ENCODE results near the gene TMEM164.

Gene TMEM164

DNA sequence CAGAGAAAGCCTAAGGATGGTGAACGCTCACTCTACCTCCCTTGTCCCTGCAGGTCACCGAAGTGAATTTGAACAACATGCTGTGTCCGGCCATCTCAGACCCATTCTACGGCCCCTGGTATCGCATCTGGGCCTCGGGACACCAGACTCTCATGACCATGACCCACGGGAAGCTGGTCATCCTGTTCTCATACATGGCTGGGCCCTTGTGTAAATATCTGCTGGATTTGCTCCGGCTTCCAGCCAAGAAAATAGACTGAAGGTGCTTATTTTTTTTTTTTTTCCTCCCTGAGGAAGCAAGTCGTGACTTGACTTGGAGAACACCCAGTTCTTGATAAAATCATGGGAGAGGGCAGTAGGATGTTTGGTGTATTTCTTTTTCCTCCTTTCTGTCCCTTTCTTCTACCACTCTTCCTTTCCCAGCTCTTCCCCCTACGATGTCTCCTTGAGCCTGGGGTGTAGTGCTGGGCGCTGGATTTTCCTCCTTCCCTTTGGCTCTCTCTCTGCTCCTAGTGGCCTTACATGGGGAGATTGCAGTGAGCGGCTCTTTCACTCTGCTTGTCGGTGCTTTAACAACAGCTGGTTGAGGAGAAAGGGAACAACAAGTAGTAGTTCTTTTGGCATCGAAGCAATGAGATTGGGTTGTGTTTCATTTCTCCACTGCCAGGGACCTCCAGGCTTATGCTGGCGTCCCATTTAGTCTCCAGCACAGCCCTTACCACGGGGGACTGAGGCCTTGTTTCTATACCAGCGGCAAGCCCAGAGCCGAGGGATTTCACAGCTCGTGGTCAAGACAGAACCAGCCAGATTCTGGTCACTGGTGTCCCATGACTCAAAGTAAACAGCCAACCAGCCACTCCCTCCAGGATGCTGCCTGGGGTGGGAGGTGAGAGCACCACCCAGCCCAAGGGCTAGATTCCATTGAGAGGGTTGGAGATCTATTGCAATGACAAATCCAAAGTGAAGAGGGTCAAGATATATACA, 170.6 kb downstream of the TMEM164 start:
- no peak overlapping the region for H3K4me3 ChIP-seq (ENCODE audit: insufficient read depth, low read depth, low read length)
- no peaks in the 10 kb centered on the region for H3K36me3 ChIP-seq (ENCODE audit: control insufficient read depth, insufficient read depth, low read length)
- WGBS, 2 experiments, result 94 to 95% methylated on average over 17 to 18 of the region's 19 CpGs
- no peaks in the 10 kb centered on the region for H3K9me3 ChIP-seq (ENCODE audit: control insufficient read depth, low read length)
- H3K27ac ChIP-seq (ENCODE audit: insufficient read depth, low read depth, low read length, poor library complexity, severe bottlenecking), result no peak overlapping the region
- no peaks in the 10 kb centered on the region for H3K4me1 ChIP-seq (ENCODE audit: control insufficient read depth, insufficient read depth, low read length)
- H3K27me3 ChIP-seq (ENCODE audit: control insufficient read depth, insufficient read depth, low read length, poor library complexity, severe bottlenecking), result no peaks in the 10 kb centered on the region

DNA sequence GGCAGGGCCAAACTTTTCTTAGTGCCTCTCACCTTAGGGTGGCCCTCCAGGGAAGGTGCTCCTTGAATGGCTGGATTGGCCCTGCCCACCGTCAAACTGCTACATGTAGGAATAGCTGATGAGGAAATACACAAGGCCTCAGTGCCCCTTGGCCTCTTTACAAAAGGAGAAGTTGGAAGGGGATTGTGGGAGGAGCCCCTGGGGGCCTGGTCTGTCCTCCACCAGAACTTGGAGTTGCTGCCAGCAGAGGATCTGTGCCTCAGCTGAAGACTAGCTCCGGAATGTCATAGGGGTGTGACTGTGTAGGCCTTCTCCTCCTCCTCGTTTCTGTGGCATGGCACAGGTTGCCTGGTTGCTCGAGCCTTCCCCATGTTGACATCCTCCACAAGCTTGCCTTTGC, 172.2 kb downstream of the TMEM164 start:
- Histone ChIP-seq H3K9me3 (ENCODE audit: control insufficient read depth, low read length) (no peaks in the 10 kb centered on the region), H3K4me3 (ENCODE audit: insufficient read depth, low read depth, low read length) (no peak overlapping the region), H3K36me3 (ENCODE audit: control insufficient read depth, insufficient read depth, low read length) (no peaks in the 10 kb centered on the region), H3K4me1 (ENCODE audit: control insufficient read depth, insufficient read depth, low read length) (no peaks in the 10 kb centered on the region), H3K27ac (ENCODE audit: insufficient read depth, low read depth, low read length, poor library complexity, severe bottlenecking) (no peak overlapping the region), H3K27me3 (ENCODE audit: control insufficient read depth, insufficient read depth, low read length, poor library complexity, severe bottlenecking) (no peaks in the 10 kb centered on the region)
- WGBS, 2 experiments, result 93 to 96% methylated on average over 4 of the region's 4 CpGs

GRCh38 chrX:110175696-110176095, 172.8 kb downstream of the TMEM164 start:
- 95 to 100% methylated on average over 3 of the region's 3 CpGs for WGBS, 2 experiments

GRCh38 chrX:110178179-110178865, 175.4 kb downstream of the TMEM164 start:
- Histone ChIP-seq H3K27me3 (ENCODE audit: control insufficient read depth, insufficient read depth, low read length, poor library complexity, severe bottlenecking) (no peaks in the 10 kb centered on the region), H3K36me3 (ENCODE audit: control insufficient read depth, insufficient read depth, low read length) (no peaks in the 10 kb centered on the region), H3K9me3 (ENCODE audit: control insufficient read depth, low read length) (no peaks in the 10 kb centered on the region), H3K27ac (ENCODE audit: insufficient read depth, low read depth, low read length, poor library complexity, severe bottlenecking) (no peak overlapping the region), H3K4me1 (ENCODE audit: control insufficient read depth, insufficient read depth, low read length) (no peaks in the 10 kb centered on the region), H3K4me3 (ENCODE audit: insufficient read depth, low read depth, low read length) (no peak overlapping the region)
- WGBS, 2 experiments, result 95 to 100% methylated on average over 4 of the region's 5 CpGs

More at GRCh38 chrX:110175696-110176095, 172.8 kb downstream of the TMEM164 start:
- Histone ChIP-seq H3K4me1 (ENCODE audit: control insufficient read depth, insufficient read depth, low read length) (no peaks in the 10 kb centered on the region), H3K27me3 (ENCODE audit: control insufficient read depth, insufficient read depth, low read length, poor library complexity, severe bottlenecking) (no peaks in the 10 kb centered on the region), H3K27ac (ENCODE audit: insufficient read depth, low read depth, low read length, poor library complexity, severe bottlenecking) (no peak overlapping the region), H3K36me3 (ENCODE audit: control insufficient read depth, insufficient read depth, low read length) (no peaks in the 10 kb centered on the region), H3K4me3 (ENCODE audit: insufficient read depth, low read depth, low read length) (no peak overlapping the region), H3K9me3 (ENCODE audit: control insufficient read depth, low read length) (no peaks in the 10 kb centered on the region)

GRCh38 chrX:110180176-110180927, 177.4 kb downstream of the TMEM164 start:
- no peaks in the 10 kb centered on the region for H3K9me3 ChIP-seq (ENCODE audit: control insufficient read depth, low read length)
- no peaks in the 10 kb centered on the region for H3K27me3 ChIP-seq (ENCODE audit: control insufficient read depth, insufficient read depth, low read length, poor library complexity, severe bottlenecking)
- whole genome bisulfite sequencing, 2 experiments, result 76 to 85% methylated on average over 5 of the region's 5 CpGs
- H3K4me3 ChIP-seq (ENCODE audit: insufficient read depth, low read depth, low read length), result no peak overlapping the region
- no peaks in the 10 kb centered on the region for H3K36me3 ChIP-seq (ENCODE audit: control insufficient read depth, insufficient read depth, low read length)
- no peak overlapping the region for H3K27ac ChIP-seq (ENCODE audit: insufficient read depth, low read depth, low read length, poor library complexity, severe bottlenecking)
- H3K4me1 ChIP-seq (ENCODE audit: control insufficient read depth, insufficient read depth, low read length), result no peaks in the 10 kb centered on the region

DNA sequence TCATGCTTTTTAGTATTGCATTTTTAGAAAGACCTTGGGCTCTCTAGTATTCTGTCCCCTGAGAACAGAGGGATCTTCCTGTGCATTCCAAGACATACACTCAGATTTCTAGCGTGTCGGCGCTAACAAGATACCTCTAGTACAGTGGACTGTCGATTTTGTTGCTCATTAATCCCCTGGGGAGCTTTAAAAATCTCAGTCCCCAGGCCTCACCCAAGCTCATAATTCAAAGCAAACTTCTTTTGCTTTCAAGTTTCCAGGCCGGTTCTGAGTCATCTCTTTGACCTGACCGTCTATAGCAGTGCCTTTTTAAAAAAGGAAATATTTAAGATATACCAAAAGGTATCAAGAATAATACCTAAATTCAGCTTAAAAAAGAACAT, 178.0 kb downstream of the TMEM164 start:
- H3K9me3 ChIP-seq (ENCODE audit: control insufficient read depth, low read length), result no peaks in the 10 kb centered on the region
- no peak overlapping the region for H3K27ac ChIP-seq (ENCODE audit: insufficient read depth, low read depth, low read length, poor library complexity, severe bottlenecking)
- no peaks in the 10 kb centered on the region for H3K4me1 ChIP-seq (ENCODE audit: control insufficient read depth, insufficient read depth, low read length)
- WGBS, 2 experiments, result 79 to 92% methylated on average over 4 to 5 of the region's 6 CpGs
- H3K27me3 ChIP-seq (ENCODE audit: control insufficient read depth, insufficient read depth, low read length, poor library complexity, severe bottlenecking), result no peaks in the 10 kb centered on the region
- H3K36me3 ChIP-seq (ENCODE audit: control insufficient read depth, insufficient read depth, low read length), result no peaks in the 10 kb centered on the region
- no peak overlapping the region for H3K4me3 ChIP-seq (ENCODE audit: insufficient read depth, low read depth, low read length)

- Histone ChIP-seq H3K27ac (ENCODE audit: insufficient read depth, low read depth, low read length, poor library complexity, severe bottlenecking) (no peak overlapping the region), H3K27me3 (ENCODE audit: control insufficient read depth, insufficient read depth, low read length, poor library complexity, severe bottlenecking) (no peaks in the 10 kb centered on the region), H3K9me3 (ENCODE audit: control insufficient read depth, low read length) (no peaks in the 10 kb centered on the region), H3K4me1 (ENCODE audit: control insufficient read depth, insufficient read depth, low read length) (no peaks in the 10 kb centered on the region), H3K4me3 (ENCODE audit: insufficient read depth, low read depth, low read length) (no peak overlapping the region), H3K36me3 (ENCODE audit: control insufficient read depth, insufficient read depth, low read length) (no peaks in the 10 kb centered on the region)
- no CpG with 5 or more reads among the region's 2 CpGs for WGBS, 2 experiments
Measured at GRCh38 chrX:110181459-110182137, 178.7 kb downstream of the TMEM164 start.

GRCh38 chrX:110182362-110182761, 179.4 kb downstream of the TMEM164 start:
- no peak overlapping the region for H3K4me3 ChIP-seq (ENCODE audit: insufficient read depth, low read depth, low read length)
- H3K9me3 ChIP-seq (ENCODE audit: control insufficient read depth, low read length), result no peaks in the 10 kb centered on the region
- H3K36me3 ChIP-seq (ENCODE audit: control insufficient read depth, insufficient read depth, low read length), result no peaks in the 10 kb centered on the region
- no peak overlapping the region for H3K27ac ChIP-seq (ENCODE audit: insufficient read depth, low read depth, low read length, poor library complexity, severe bottlenecking)
- no peaks in the 10 kb centered on the region for H3K27me3 ChIP-seq (ENCODE audit: control insufficient read depth, insufficient read depth, low read length, poor library complexity, severe bottlenecking)
- no peaks in the 10 kb centered on the region for H3K4me1 ChIP-seq (ENCODE audit: control insufficient read depth, insufficient read depth, low read length)
- 95 to 100% methylated on average over 1 of the region's 1 CpG for WGBS, 2 experiments

GRCh38 chrX:110182865-110183264, 180.0 kb downstream of the TMEM164 start:
- Histone ChIP-seq H3K4me1 (ENCODE audit: control insufficient read depth, insufficient read depth, low read length) (no peaks in the 10 kb centered on the region), H3K27me3 (ENCODE audit: control insufficient read depth, insufficient read depth, low read length, poor library complexity, severe bottlenecking) (no peaks in the 10 kb centered on the region), H3K36me3 (ENCODE audit: control insufficient read depth, insufficient read depth, low read length) (no peaks in the 10 kb centered on the region), H3K4me3 (ENCODE audit: insufficient read depth, low read depth, low read length) (no peak overlapping the region), H3K27ac (ENCODE audit: insufficient read depth, low read depth, low read length, poor library complexity, severe bottlenecking) (no peak overlapping the region), H3K9me3 (ENCODE audit: control insufficient read depth, low read length) (no peaks in the 10 kb centered on the region)
- 93 to 94% methylated on average over 6 of the region's 6 CpGs for WGBS, 2 experiments
